Gastrocnemius medialis (tissue), 4 donors: ENCODE measurements around the gene PIK3CG. TPM values are rescaled to one million over a fixed set of nuclear protein-coding genes. Genes with fewer than 3 reads are reported as not detected.

Source experiments
- ATAC-seq, 2 donors: fragments of 150-250 bp; one replicate each; pipeline ENCODE4 v1.9.1; 2016
- DNase-seq, 2 donors: peaks; one replicate each; pipeline ENCODE4 v3.0.0-alpha.2; 2019
- H3K27ac ChIP-seq, 4 donors: fragments of 200-600 bp; sonication (generic); 1 replicate in 1 of 4; 2 replicates in 3 of 4; pipeline ENCODE4 v1.5.1; 2016 to 2018; ENCODE audit warnings: mild to moderate bottlenecking in 2 of 4, moderate library complexity in 1 of 4
- H3K27me3 ChIP-seq, 3 donors: fragments of 200-600 bp; sonication (generic) in 2 of 3; 1 replicate in 1 of 3; 2 replicates in 2 of 3; pipeline versions ENCODE4 v1.5.1 to v1.6.0; 2016 to 2019; ENCODE audit warnings: mild to moderate bottlenecking in 1 of 3, moderate library complexity in 1 of 3
- H3K36me3 ChIP-seq, 2 donors: fragments of 200-600 bp; sonication (generic) in 1 of 2; one replicate each; pipeline ENCODE4 v1.5.1; 2017 to 2018
- H3K4me1 ChIP-seq, 2 donors: fragments of 200-600 bp; sonication (generic) in 1 of 2; one replicate each; pipeline ENCODE4 v1.5.1; 2016 to 2017; ENCODE audit warnings: mild to moderate bottlenecking in 2 of 2
- H3K4me3 ChIP-seq, 4 donors: fragments of 200-600 bp; sonication (generic) in 3 of 4; 1 replicate in 1 of 4; 2 replicates in 3 of 4; pipeline ENCODE4 v1.5.1; 2016 to 2019; ENCODE audit warnings: mild to moderate bottlenecking in 2 of 4
- H3K9me3 ChIP-seq, 3 donors: fragments of 200-600 bp; sonication (generic) in 2 of 3; 1 replicate in 1 of 3; 2 replicates in 2 of 3; pipeline ENCODE4 v1.5.1; 2016 to 2019
- POLR2A ChIP-seq, 2 donors: fragments of 450-650 bp; IDR thresholded peaks; one replicate each; pipeline ENCODE4 v1.6.1; 2017; ENCODE audit warnings: antibody characterized with exemption in 2 of 2, mild to moderate bottlenecking in 2 of 2, moderate library complexity in 2 of 2
- in situ Hi-C, 4 donors: fragments of 200-750 bp; cut with MboI; loops; one replicate each; pipeline versions ENCODE4 v1.15.0 to v1.8.0; 2017; ENCODE audit warnings: low sequenced_read_pairs in 4 of 4
- intact Hi-C: fragments of 100-400 bp; cut with DNase I; formaldehyde crosslinking; loops from one replicate; pipeline ENCODE4 v1.15.1; 2023; ENCODE audit warnings: low total_unique reads
- total RNA-seq, 4 donors: library from RNA; depleted of rRNA; stranded (reverse); fragments of >200 nt; gene quantifications; one replicate each; pipeline versions ENCODE4 v1.1.0 to v1.2.3, GENCODE V29; 2016
- TF ChIP-seq, protein P1 (sequence below), 5 experiments: fragments of 450-650 bp in 3 of 5; fragments of 200-600 bp in 2 of 5; sonication (generic) in 2 of 5; IDR thresholded peaks in 4 of 5; conservative IDR thresholded peaks in 1 of 5; 1 replicate in 4 of 5; 2 replicates in 1 of 5; pipeline ENCODE4 v1.5.1; 2016 to 2019; ENCODE audit warnings: antibody characterized with exemption in 5 of 5, mild to moderate bottlenecking in 3 of 5, moderate library complexity in 3 of 5

Gene PIK3CG
- total RNA-seq, 4 donors from 2014 or later = 0.51 to 1.4 (median 0.83) TPM

DNA sequence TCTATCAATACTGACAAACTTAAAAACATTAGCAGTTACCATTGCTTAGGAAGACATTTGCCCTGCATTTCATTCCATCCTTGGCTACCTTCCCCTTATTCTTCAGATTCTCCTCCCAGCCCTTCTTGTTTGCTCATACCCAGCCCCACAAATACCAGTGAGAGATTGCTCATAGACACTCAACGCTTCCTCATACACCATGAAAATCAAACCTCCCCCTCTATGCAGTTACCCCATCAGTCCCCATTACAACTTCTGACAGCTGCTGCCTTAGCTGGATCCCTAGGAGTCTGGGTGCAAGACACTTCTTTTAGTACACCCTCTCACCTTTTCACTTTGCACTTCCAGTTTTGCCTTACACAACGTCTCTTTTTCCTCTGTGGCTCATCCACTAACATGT is 28.3 kb upstream of the PIK3CG start:
- DNase-seq (no peak), ATAC-seq (no peak)
- TF ChIP-seq POLR2A (IDR thresholded peaks at IDR 0.05) = no peak
- TF ChIP-seq, protein P1, sequence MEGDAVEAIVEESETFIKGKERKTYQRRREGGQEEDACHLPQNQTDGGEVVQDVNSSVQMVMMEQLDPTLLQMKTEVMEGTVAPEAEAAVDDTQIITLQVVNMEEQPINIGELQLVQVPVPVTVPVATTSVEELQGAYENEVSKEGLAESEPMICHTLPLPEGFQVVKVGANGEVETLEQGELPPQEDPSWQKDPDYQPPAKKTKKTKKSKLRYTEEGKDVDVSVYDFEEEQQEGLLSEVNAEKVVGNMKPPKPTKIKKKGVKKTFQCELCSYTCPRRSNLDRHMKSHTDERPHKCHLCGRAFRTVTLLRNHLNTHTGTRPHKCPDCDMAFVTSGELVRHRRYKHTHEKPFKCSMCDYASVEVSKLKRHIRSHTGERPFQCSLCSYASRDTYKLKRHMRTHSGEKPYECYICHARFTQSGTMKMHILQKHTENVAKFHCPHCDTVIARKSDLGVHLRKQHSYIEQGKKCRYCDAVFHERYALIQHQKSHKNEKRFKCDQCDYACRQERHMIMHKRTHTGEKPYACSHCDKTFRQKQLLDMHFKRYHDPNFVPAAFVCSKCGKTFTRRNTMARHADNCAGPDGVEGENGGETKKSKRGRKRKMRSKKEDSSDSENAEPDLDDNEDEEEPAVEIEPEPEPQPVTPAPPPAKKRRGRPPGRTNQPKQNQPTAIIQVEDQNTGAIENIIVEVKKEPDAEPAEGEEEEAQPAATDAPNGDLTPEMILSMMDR (IDR thresholded peaks at IDR 0.05 in 4 of 5, conservative IDR thresholded peaks at IDR 0.05 in 1 of 5) = no peak
- Histone ChIP-seq H3K27ac (no peak overlapping the region), H3K27me3 (no peaks in the 10 kb centered on the region), H3K4me1 (no peaks in the 10 kb centered on the region), H3K9me3 (no peaks in the 10 kb centered on the region), H3K36me3 (no peaks in the 10 kb centered on the region), H3K4me3 (no peak overlapping the region)
- intact Hi-C loops (no loop called here), in situ Hi-C loops (no loop called here)

- DNase-seq (no peak), ATAC-seq (no peak)
- no peak overlapping the region for H3K27ac ChIP-seq
- in situ Hi-C loops = no loop called here
- no peaks in the 10 kb centered on the region for H3K36me3 ChIP-seq
- intact Hi-C loops = no loop called here
- no peaks in the 10 kb centered on the region for H3K27me3 ChIP-seq
- TF ChIP-seq POLR2A (IDR thresholded peaks at IDR 0.05) = no peak
- TF ChIP-seq, protein P1 (IDR thresholded peaks at IDR 0.05 in 4 of 5, conservative IDR thresholded peaks at IDR 0.05 in 1 of 5) = no peak
- no peaks in the 10 kb centered on the region for H3K4me1 ChIP-seq
- no peaks in the 10 kb centered on the region for H3K9me3 ChIP-seq
- H3K4me3 ChIP-seq = no peak overlapping the region
Observed at GRCh38 chr7:106839511-106839910, 25.6 kb upstream of the PIK3CG start.

DNA sequence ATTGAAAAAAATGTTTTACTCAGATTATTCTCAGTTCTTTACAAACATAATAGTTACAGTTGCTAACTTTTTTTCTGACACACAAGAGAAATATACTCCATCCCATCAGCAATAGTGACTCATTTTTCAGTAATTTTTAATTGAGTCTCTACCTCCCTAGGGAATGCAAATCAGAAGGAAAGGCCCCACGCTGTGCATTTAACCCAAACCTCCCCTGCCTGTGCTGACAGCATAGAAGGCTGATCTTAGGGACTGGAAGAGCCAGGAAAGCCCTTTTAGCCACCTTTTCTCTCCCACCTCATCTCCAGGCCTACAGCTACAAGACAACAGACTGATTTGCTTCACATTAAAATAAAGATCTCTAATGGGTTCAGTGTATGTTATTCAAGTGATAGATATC is 24.7 kb upstream of the PIK3CG start:
- ATAC-seq (no peak), DNase-seq (no peak)
- Histone ChIP-seq H3K4me1 (no peaks in the 10 kb centered on the region), H3K9me3 (no peaks in the 10 kb centered on the region), H3K4me3 (no peak overlapping the region), H3K27ac (no peak overlapping the region), H3K27me3 (no peaks in the 10 kb centered on the region), H3K36me3 (no peaks in the 10 kb centered on the region)
- intact Hi-C loops (no loop called here), in situ Hi-C loops (no loop called here)
- TF ChIP-seq, protein P1 (IDR thresholded peaks at IDR 0.05 in 4 of 5, conservative IDR thresholded peaks at IDR 0.05 in 1 of 5) = no peak
- no peak for TF ChIP-seq POLR2A (IDR thresholded peaks at IDR 0.05)

DNA sequence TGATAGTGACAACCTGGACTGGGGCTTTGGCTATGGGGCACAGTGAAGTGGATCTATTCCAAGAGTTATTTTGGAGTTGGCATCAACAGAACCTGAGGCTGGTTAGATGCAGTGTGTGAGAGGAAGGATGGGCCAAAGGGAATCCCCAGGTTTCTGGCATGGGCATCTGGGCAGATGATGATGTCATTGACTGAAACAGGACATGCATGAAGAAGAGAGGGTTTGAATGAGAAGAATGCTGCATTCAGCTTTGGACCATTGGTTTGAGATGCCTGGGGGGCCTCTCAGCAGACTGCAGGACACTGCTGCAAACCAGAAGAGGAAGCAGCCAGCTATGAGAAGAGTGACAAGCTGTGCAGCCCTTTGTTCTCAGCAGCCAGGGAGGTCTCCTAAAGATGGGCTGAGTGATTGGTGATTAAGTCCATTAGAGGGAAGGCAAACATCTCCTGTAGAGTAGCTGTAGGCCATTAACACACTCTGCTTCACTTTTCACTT is 23.1 kb upstream of the PIK3CG start:
- Histone ChIP-seq H3K36me3 (no peaks in the 10 kb centered on the region), H3K27ac (no peak overlapping the region), H3K4me1 (no peaks in the 10 kb centered on the region), H3K9me3 (no peaks in the 10 kb centered on the region), H3K4me3 (no peak overlapping the region), H3K27me3 (no peaks in the 10 kb centered on the region)
- in situ Hi-C loops = no loop called here
- ATAC-seq (no peak), DNase-seq (no peak)
- TF ChIP-seq POLR2A (IDR thresholded peaks at IDR 0.05) = no peak
- TF ChIP-seq, protein P1 (IDR thresholded peaks at IDR 0.05 in 4 of 5, conservative IDR thresholded peaks at IDR 0.05 in 1 of 5) = no peak
- intact Hi-C loops = no loop called here
